K562 (cell line): ENCODE measurements around the gene KRTAP2-4. TPM values are rescaled to one million over a fixed set of nuclear protein-coding genes. Genes with fewer than 3 reads are reported as not detected.

ENCODE experiments used
- ATAC-seq: fragments of 200-7000 bp; cut with Tn5 transposase; 3 replicates; pipeline ENCODE4 v1.9.1; 2020; ENCODE audit warnings: moderate library complexity
- BruUV-seq: library from RNA; stranded (reverse); fragments of 400-500 nt; replicated peaks from 2 replicates; lab custom pipeline; 2021; lab: Mats Ljungman, UMichigan
- CTCF ChIA-PET: fragments of 300-600 bp; formaldehyde crosslinking; extraction: SDS; loops from one replicate; lab custom pipeline; 2021; ENCODE audit warnings: low intra/inter-chr PET ratio; lab: Yijun Ruan, JAX
- POLR2A ChIA-PET: fragments of 300-600, 350-650 bp; sonication (Branson Sonifier 250); formaldehyde crosslinking; extraction: SDS; loops from one replicate; lab custom pipeline; 2021; ENCODE audit warnings: antibody characterized with exemption, inconsistent platforms; lab: Yijun Ruan, JAX
- DNase-seq, 4 experiments: peaks; one replicate each; pipeline versions ENCODE4 v3.0.0 to v3.0.0-alpha.2; 2011 to 2018; ENCODE audit warnings: low spot score in 3 of 4, mixed read lengths in 3 of 4; ENCODE audit errors: extremely low read depth in 1 of 4
- FAIRE-seq: peaks from 2 replicates; lab custom pipeline; 2011; peaks lifted over from hg19 to GRCh38; lab: Jason Lieb, UNC
- H2AFZ ChIP-seq: 2 replicates; pipeline ENCODE4 v1.6.0; 2011; ENCODE audit warnings: low read depth, low read length, control low read depth, inconsistent platforms
- H3K27ac ChIP-seq: fragments of 200-600 bp; 3 replicates; pipeline ENCODE4 v1.8.0; 2011; ENCODE audit warnings: low read depth, mild to moderate bottlenecking, control low read depth, inconsistent platforms, low read length, moderate library complexity, mixed read lengths; ENCODE audit errors: extremely low read depth
- H3K27me3 ChIP-seq, 2 experiments: fragments of 300-600 bp in 1 of 2; 2 replicates in 1 of 2; 3 replicates in 1 of 2; pipeline versions ENCODE4 v1.6.0 to v1.8.0; 2011; ENCODE audit warnings: inconsistent platforms in 2 of 2, low read length in 2 of 2, mild to moderate bottlenecking in 1 of 2, mixed read lengths in 1 of 2, moderate library complexity in 1 of 2; ENCODE audit not compliant: control insufficient read depth in 2 of 2, insufficient read depth in 2 of 2
- H3K36me3 ChIP-seq: fragments of 300-600 bp; 3 replicates; pipeline ENCODE4 v1.8.0; 2011; ENCODE audit warnings: mild to moderate bottlenecking, low read length, inconsistent platforms; ENCODE audit not compliant: control insufficient read depth, insufficient read depth
- H3K4me1 ChIP-seq, 2 experiments: fragments of 200-600 bp in 1 of 2; replicated peaks in 1 of 2; 2 replicates in 1 of 2; 3 replicates in 1 of 2; pipeline versions ENCODE4 v1.5.1 to v1.8.0; 2011; ENCODE audit warnings: inconsistent platforms in 2 of 2, low read length in 2 of 2, mild to moderate bottlenecking in 1 of 2, mixed read lengths in 1 of 2, moderate library complexity in 1 of 2; ENCODE audit not compliant: control insufficient read depth in 2 of 2, insufficient read depth in 2 of 2
- H3K4me2 ChIP-seq: 2 replicates; pipeline ENCODE4 v1.6.1; 2011; ENCODE audit warnings: low read length, control low read depth, inconsistent platforms, mixed read lengths; ENCODE audit not compliant: insufficient read depth
- H3K4me3 ChIP-seq: fragments of 200-600 bp; sonication (generic), shearing (Covaris generic); 2 replicates; pipeline ENCODE4 v1.5.1; 2016; ENCODE audit warnings: control low read depth, inconsistent platforms
- H3K79me2 ChIP-seq: fragments of 200-600 bp; 3 replicates; pipeline ENCODE4 v1.8.0; 2011; ENCODE audit warnings: low read length, inconsistent platforms; ENCODE audit not compliant: control insufficient read depth, insufficient read depth
- H3K9ac ChIP-seq, 2 experiments: 2 replicates each; pipeline versions ENCODE4 v1.6.0 to v1.6.1; 2011; ENCODE audit warnings: low read depth in 2 of 2, low read length in 2 of 2, control low read depth in 1 of 2, inconsistent platforms in 1 of 2, mild to moderate bottlenecking in 1 of 2, mixed read lengths in 1 of 2; ENCODE audit not compliant: insufficient read depth in 1 of 2
- H3K9me1 ChIP-seq: one replicate; pipeline ENCODE4 v1.6.0; 2011; ENCODE audit warnings: inconsistent platforms, mild to moderate bottlenecking, low read length, moderate library complexity; ENCODE audit not compliant: control insufficient read depth, insufficient read depth
- H3K9me3 ChIP-seq: replicated peaks from 2 replicates; pipeline ENCODE4 v1.5.1; 2011; ENCODE audit warnings: low read depth, low read length, inconsistent platforms; ENCODE audit not compliant: control insufficient read depth, insufficient read depth
- H4K20me1 ChIP-seq: replicated peaks from 2 replicates; pipeline ENCODE4 v1.6.1; 2011; ENCODE audit warnings: low read length, inconsistent platforms, mixed read lengths; ENCODE audit not compliant: control insufficient read depth, insufficient read depth
- ARHGAP35 ChIP-seq: fragments of 450-650 bp; IDR thresholded peaks from 2 replicates; pipeline ENCODE4 v1.6.1; 2018; ENCODE audit not compliant: partially characterized antibody
- CCAR2 ChIP-seq: fragments of 200-400 bp; formaldehyde crosslinking; IDR thresholded peaks from 2 replicates; pipeline ENCODE4 v1.6.1; 2017; ENCODE audit warnings: mild to moderate bottlenecking, low read depth, low read length
- CREB1 ChIP-seq, 2 experiments: sonication (generic) in 1 of 2; formaldehyde crosslinking in 1 of 2; IDR thresholded peaks; 2 replicates each; pipeline versions ENCODE4 v1.6.1 to v1.8.0; 2012 to 2022; ENCODE audit warnings: inconsistent platforms in 1 of 2, mild to moderate bottlenecking in 1 of 2, missing genetic modification reagents in 1 of 2, moderate library complexity in 1 of 2
- CREM ChIP-seq: IDR thresholded peaks from 2 replicates; pipeline ENCODE4 v1.6.1; 2014; ENCODE audit warnings: antibody characterized with exemption, low read depth
- E2F3 ChIP-seq: fragments of 250-450 bp; sonication (Bioruptor Pico); IDR thresholded peaks from 2 replicates; pipeline ENCODE4 v1.4.0; 2020; ENCODE audit warnings: mild to moderate bottlenecking
- LCOR ChIP-seq: sonication (generic); formaldehyde crosslinking; IDR thresholded peaks from 2 replicates; pipeline ENCODE4 v1.8.0; 2022; ENCODE audit warnings: mild to moderate bottlenecking, missing genetic modification reagents
- MED1 ChIP-seq: sonication (generic); formaldehyde crosslinking; IDR thresholded peaks from 2 replicates; pipeline ENCODE4 v1.8.1; 2023; ENCODE audit warnings: missing genetic modification reagents, borderline replicate concordance
- NBN ChIP-seq: fragments of 450-650 bp; IDR thresholded peaks from 2 replicates; pipeline ENCODE4 v1.6.1; 2016; ENCODE audit warnings: low read depth, mild to moderate bottlenecking
- STAT5B ChIP-seq: fragments of 250-450 bp; sonication (Bioruptor Pico); IDR thresholded peaks from 2 replicates; pipeline ENCODE4 v1.8.0; 2021; ENCODE audit warnings: mild to moderate bottlenecking, inconsistent platforms
- WGBS: fragments of 100-300 bp; shearing (Covaris generic); methylation state at CpG from one replicate; pipeline ENCODE4 v1.1.6; 2016; ENCODE audit warnings: low coverage, mixed read lengths; ENCODE audit not compliant: insufficient coverage; ENCODE audit errors: missing lambda C conversion rate; 5-methylcytosine and 5-hydroxymethylcytosine counted together
- in situ Hi-C: fragments of 300-500 bp; cut with MboI; formaldehyde crosslinking; loops from 4 replicates; pipeline ENCODE4 v1.15.0; 2018; ENCODE audit warnings: inconsistent platforms, mixed read lengths
- intact Hi-C: fragments of 100-400 bp; cut with micrococcal nuclease; formaldehyde crosslinking; loops from 2 replicates; pipeline ENCODE4 v1.14.2; 2022
- polyA plus RNA-seq, 8 experiments: library from polyadenylated mRNA; depleted of rRNA in 4 of 8; stranded (reverse) in 5 of 8; unstranded in 3 of 8; fragments of >200 nt; fragmentation: Nextera tagmentation in 2 of 8; fragmentation: Illumina TruSeq in 1 of 8; extraction: Ambion mirVana in 2 of 8; extraction: Trizol in 1 of 8; gene quantifications; 2 replicates each; pipeline versions ENCODE4 v1.2.1 to v1.2.3, GENCODE V29; 2011 to 2014; ENCODE audit warnings: inconsistent platforms in 1 of 8, missing spikeins in 1 of 8
- total RNA-seq, 7 experiments: library from RNA; depleted of rRNA in 6 of 7; stranded (reverse); fragments of >200 nt in 6 of 7; fragmentation: Illumina TruSeq in 2 of 7; extraction: Trizol in 2 of 7; gene quantifications; 2 replicates each; pipeline versions ENCODE4 v1.2.1 to v1.2.3, GENCODE V29; 2011 to 2021; ENCODE audit warnings: low replicate concordance in 1 of 7
- TF ChIP-seq, protein P1 (sequence below): sonication (generic); formaldehyde crosslinking; IDR thresholded peaks from 2 replicates; pipeline ENCODE4 v1.8.0; 2022; ENCODE audit warnings: mild to moderate bottlenecking, low read depth, missing genetic modification reagents
- TF ChIP-seq, protein P2 (sequence below): sonication (generic); formaldehyde crosslinking; IDR thresholded peaks from 2 replicates; pipeline ENCODE4 v1.9.0; 2022; ENCODE audit warnings: mild to moderate bottlenecking, missing genetic modification reagents
- TF ChIP-seq, protein P3 (sequence below): fragments of 450-650 bp; IDR thresholded peaks from 2 replicates; pipeline ENCODE4 v1.6.1; 2018; ENCODE audit not compliant: partially characterized antibody

Gene KRTAP2-4
- total and polyA plus RNA-seq, 9 of the 15 experiments (the other 6 are each of a cell fraction or from before 2014, with no cell fraction given) = not detected

DNA sequence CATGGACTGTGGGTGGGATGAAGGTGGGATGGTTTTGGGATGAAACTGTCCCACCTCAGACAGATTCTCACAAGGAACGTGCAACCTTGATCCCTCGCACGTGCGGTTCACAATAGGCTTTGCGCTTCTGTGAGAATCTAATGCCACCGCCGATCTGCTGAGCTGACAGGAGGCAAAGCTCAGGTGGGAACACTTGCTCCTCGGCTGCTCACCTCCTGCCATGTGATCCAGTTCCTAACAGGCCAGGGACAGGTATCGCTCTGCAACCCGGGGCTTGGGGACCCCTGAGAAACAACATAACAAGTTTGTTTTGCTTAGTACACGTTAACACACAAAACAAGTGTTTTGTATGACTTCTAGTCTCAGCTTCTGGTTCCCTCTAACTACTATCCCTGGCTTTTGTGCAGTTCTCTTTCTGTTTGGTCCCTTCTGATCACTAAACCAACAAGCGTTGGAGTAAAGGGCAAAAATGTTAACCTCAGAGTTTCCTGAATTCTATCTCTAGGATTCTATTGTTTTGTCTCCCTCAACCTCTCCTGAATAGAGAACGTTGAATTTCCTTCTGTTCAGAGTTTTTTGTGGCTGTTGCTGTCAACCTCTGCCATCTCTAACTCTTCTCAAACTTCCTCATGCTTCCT lies 49.0 kb downstream of the KRTAP2-4 start:
- in situ Hi-C loops = no loop called here
- Histone ChIP-seq H4K20me1 (no peaks in the 10 kb centered on the region), H3K4me3 (no peak overlapping the region), H3K9me1 (no peaks in the 10 kb centered on the region), H3K4me1 (no peaks in the 10 kb centered on the region), H3K9ac (no peak overlapping the region), H3K27ac (no peak overlapping the region), H3K27me3 (0 out of 5 replicates have a peak, but pooled peaks cover 0 to 3% of the 10 kb centered on the region in 2 experiments), H3K36me3 (no peaks in the 10 kb centered on the region), H3K4me2 (no peak overlapping the region), H2AFZ (no peak overlapping the region), H3K9me3 (no peaks in the 10 kb centered on the region), H3K79me2 (no peaks in the 10 kb centered on the region)
- no TSS peak for BruUV-seq
- no peak for ATAC-seq
- intact Hi-C loops = no loop called here
- no peak for TF ChIP-seq ARHGAP35
- no peak for TF ChIP-seq CREM
- TF ChIP-seq MED1 = no peak
- TF ChIP-seq E2F3 = no peak
- TF ChIP-seq, protein P1, sequence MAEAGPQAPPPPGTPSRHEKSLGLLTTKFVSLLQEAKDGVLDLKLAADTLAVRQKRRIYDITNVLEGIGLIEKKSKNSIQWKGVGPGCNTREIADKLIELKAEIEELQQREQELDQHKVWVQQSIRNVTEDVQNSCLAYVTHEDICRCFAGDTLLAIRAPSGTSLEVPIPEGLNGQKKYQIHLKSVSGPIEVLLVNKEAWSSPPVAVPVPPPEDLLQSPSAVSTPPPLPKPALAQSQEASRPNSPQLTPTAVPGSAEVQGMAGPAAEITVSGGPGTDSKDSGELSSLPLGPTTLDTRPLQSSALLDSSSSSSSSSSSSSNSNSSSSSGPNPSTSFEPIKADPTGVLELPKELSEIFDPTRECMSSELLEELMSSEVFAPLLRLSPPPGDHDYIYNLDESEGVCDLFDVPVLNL (CRISPR knock-in tag) = no peak
- no peak for TF ChIP-seq CREB1 (IDR thresholded peaks at IDR 0.05)
- TF ChIP-seq CREB1 (CRISPR knock-in tag; IDR thresholded peaks at IDR 0.05) = no peak
- TF ChIP-seq NBN = no peak
- TF ChIP-seq STAT5B = no peak
- TF ChIP-seq, protein P2, sequence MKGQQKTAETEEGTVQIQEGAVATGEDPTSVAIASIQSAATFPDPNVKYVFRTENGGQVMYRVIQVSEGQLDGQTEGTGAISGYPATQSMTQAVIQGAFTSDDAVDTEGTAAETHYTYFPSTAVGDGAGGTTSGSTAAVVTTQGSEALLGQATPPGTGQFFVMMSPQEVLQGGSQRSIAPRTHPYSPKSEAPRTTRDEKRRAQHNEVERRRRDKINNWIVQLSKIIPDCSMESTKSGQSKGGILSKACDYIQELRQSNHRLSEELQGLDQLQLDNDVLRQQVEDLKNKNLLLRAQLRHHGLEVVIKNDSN (CRISPR knock-in tag) = no peak
- no peak for TF ChIP-seq LCOR (CRISPR knock-in tag)
- no peak for TF ChIP-seq CCAR2
- TF ChIP-seq, protein P3, sequence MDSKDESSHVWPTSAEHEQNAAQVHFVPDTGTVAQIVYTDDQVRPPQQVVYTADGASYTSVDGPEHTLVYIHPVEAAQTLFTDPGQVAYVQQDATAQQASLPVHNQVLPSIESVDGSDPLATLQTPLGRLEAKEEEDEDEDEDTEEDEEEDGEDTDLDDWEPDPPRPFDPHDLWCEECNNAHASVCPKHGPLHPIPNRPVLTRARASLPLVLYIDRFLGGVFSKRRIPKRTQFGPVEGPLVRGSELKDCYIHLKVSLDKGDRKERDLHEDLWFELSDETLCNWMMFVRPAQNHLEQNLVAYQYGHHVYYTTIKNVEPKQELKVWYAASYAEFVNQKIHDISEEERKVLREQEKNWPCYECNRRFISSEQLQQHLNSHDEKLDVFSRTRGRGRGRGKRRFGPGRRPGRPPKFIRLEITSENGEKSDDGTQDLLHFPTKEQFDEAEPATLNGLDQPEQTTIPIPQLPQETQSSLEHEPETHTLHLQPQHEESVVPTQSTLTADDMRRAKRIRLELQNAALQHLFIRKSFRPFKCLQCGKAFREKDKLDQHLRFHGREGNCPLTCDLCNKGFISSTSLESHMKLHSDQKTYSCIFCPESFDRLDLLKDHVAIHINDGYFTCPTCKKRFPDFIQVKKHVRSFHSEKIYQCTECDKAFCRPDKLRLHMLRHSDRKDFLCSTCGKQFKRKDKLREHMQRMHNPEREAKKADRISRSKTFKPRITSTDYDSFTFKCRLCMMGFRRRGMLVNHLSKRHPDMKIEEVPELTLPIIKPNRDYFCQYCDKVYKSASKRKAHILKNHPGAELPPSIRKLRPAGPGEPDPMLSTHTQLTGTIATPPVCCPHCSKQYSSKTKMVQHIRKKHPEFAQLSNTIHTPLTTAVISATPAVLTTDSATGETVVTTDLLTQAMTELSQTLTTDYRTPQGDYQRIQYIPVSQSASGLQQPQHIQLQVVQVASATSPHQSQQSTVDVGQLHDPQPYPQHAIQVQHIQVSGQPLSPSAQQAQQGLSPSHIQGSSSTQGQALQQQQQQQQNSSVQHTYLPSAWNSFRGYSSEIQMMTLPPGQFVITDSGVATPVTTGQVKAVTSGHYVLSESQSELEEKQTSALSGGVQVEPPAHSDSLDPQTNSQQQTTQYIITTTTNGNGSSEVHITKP = no peak
- 3% methylated on average over 13 of the region's 13 CpGs for WGBS
- CTCF ChIA-PET = no interaction called here
- DNase-seq = no peak
- no peak for FAIRE-seq
- POLR2A ChIA-PET = interaction anchor here (0.6 kb wide), 1 partner anchor 117 kb away, joined by 3 read pairs; no protein-coding TSS in a partner anchor
